ENCODE measurements around the gene EPHA2. TPM values are rescaled to one million over a fixed set of nuclear protein-coding genes. Genes with fewer than 3 reads are reported as not detected.
"Not testable (repeated sequence)": the region's sequence is repeated elsewhere in the genome, so short reads cannot be mapped to it uniquely, and the experiment has no call there.

Gene EPHA2
- total and polyA plus RNA-seq, 12 donors = 7.8 to 25.1 (median 11.3) TPM

GRCh38 chr1:16172218-16172830 lies 16.5 kb upstream of the EPHA2 start:
- Histone ChIP-seq H3K27me3 (peaks cover 0 to 9% (median 0%) of the 10 kb centered on the region in 7 donors), H3K27ac (no peak overlapping the region), H3K4me1 (peaks cover 20 to 58% (median 46%) of the 10 kb centered on the region in 9 donors), H3K9me3 (no peaks in the 10 kb centered on the region), H3K36me3 (no peaks in the 10 kb centered on the region), H3K4me3 (no peak overlapping the region)
- intact Hi-C loops (cut with DNase I) = no loop called here
- whole genome bisulfite sequencing, 2 donors = 95 to 96% methylated on average over 13 to 15 of the region's 15 CpGs
- no peak for TF ChIP-seq CTCF (IDR thresholded peaks at IDR 0.05)
- no peak for ATAC-seq
- no peak for DNase-seq

DNA sequence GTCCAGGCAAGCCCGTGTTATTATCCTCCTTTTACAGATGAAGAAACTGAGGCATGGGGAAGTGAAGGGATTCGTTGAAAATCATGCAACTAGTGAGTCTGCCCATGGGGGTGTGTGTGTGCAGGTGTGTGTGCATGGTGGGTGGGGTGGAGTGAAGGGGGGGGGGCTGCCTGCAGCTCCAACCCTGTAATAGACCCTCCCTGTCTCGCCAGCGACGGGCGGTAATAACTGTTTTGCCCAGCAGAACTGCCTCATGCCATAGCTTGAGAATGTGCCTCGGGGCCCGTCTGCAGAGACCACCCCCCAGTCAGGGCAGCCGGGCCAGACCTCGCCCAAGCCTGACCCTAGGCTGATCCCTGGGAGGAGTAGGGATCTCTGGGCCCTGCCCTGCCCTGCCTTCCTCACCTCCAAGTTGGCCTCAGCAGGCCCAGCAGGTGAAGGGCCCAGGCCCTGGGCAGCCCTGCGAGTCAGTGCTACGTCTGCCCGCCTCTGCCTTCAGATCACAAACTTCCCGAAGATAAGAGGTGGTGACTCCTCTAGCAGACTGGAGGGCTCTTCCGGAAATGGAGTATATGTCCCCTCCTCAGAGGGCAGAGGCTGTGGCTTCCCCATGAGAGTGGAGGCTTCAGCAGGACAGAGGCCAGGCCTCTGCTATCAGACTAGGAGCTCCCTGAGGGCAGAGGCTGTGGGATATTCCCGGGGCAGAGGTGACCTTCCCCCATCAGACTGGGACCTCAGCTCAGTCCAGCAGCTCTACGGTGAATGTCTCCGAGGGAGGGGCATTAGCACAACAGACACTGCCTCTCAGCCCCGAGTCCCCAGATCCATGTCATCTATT lies 15.7 kb upstream of the EPHA2 start:
- Histone ChIP-seq H3K27ac (no peak overlapping the region), H3K4me3 (no peak overlapping the region), H3K27me3 (peaks cover 0 to 13% (median 0%) of the 10 kb centered on the region in 7 donors), H3K36me3 (no peaks in the 10 kb centered on the region), H3K4me1 (peaks cover 15 to 53% (median 40%) of the 10 kb centered on the region in 9 donors), H3K9me3 (no peaks in the 10 kb centered on the region)
- no peak for DNase-seq
- no peak for TF ChIP-seq CTCF (IDR thresholded peaks at IDR 0.05)
- ATAC-seq = no peak
- intact Hi-C loops (cut with DNase I) = no loop called here
- 93% methylated on average over 19 of the region's 19 CpGs for WGBS, 2 donors

DNA sequence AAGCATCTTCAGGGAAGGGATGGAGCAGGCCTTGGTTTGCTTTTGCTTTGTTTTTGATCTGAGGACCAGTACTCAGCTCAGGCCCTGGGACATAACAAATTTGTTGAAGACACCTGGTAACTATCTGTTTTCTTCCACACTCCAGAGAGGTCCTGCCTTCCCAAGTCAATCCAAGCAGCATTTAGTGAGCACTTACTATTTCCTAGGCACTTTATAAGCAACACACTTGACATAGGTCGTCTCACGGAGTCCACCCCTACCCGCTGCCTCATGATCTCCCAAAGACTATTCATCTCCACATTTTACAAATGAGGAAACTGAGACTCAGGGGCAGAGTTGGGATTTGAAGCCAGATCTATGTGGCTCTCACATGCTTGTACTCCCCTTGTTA lies 14.4 kb upstream of the EPHA2 start:
- no peaks in the 10 kb centered on the region for H3K36me3 ChIP-seq
- no peak for TF ChIP-seq CTCF (IDR thresholded peaks at IDR 0.05)
- H3K9me3 ChIP-seq = no peaks in the 10 kb centered on the region
- intact Hi-C loops (cut with DNase I) = no loop called here
- ATAC-seq (no peak), DNase-seq (no peak)
- no peak overlapping the region for H3K4me3 ChIP-seq
- peaks cover 0 to 13% (median 0%) of the 10 kb centered on the region in 7 donors for H3K27me3 ChIP-seq
- WGBS, 2 donors = 95 to 97% methylated on average over 3 of the region's 3 CpGs
- peaks cover 6 to 42% (median 27%) of the 10 kb centered on the region in 9 donors for H3K4me1 ChIP-seq
- H3K27ac ChIP-seq = no peak overlapping the region

DNA sequence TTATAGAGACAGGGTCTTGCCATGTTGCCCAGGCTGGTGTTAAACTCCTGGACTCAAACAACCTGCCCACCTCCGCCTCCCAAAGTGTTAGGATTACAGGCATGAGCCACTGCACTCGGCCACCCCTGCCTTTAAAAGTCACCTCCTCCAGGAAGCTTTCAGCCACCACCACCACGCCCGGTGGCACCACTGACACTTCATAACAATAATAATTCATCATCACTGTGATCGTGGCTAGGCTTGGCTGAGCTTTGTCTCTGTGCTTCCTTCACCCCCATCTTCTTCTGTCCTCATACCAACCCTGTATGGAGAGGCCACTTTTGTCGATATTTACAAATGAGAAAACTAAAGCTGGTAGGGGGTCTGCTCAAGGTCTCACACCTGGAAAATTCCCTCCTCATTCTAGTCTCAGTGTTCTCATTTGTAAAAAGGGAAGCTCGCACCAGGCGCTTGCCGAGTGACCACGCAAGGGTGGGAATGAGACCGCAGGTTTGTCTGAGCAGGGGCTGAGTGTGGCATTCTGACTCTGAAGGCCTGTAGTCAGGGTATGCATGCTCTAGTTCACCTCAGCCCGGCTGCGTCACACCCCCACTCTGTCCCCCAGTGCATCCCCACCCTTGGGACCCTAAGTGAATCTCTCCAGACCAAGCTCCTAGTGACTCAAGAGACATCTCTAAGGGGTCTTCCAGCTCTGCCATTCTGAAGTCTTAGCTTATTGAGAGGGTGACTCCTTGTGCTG lies 12.9 kb upstream of the EPHA2 start:
- Histone ChIP-seq H3K4me3 (no peak overlapping the region), H3K27ac (no peak overlapping the region), H3K9me3 (no peaks in the 10 kb centered on the region), H3K36me3 (no peaks in the 10 kb centered on the region), H3K4me1 (peaks cover 3 to 39% (median 23%) of the 10 kb centered on the region in 9 donors), H3K27me3 (peaks cover 0 to 13% (median 0%) of the 10 kb centered on the region in 7 donors)
- intact Hi-C loops (cut with DNase I) = no loop called here
- no peak for DNase-seq
- WGBS, 2 donors = 82 to 87% methylated on average over 13 of the region's 13 CpGs
- no peak for ATAC-seq
- no peak for TF ChIP-seq CTCF (IDR thresholded peaks at IDR 0.05)

DNA sequence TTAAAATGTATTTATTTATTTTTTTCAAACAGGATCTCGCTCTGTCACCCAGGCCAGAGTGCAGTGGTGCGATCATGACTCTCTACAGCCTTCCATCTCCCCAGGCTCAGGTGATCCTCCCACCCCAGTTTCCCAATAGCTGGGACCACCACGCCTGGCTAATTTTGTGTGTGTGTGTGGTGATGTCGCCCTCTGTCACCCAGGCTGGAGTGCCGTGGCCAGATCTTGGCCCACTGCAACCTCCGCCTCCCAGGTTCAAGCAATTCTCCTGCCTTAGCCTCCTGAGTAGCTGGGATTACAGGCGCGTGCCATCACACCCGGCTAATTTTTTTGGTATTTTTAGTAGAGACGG lies 12.3 kb upstream of the EPHA2 start:
- Histone ChIP-seq H3K4me3 (peak overlapping the region in 9 of 10 donors; percentile 42 to 61 (median 56)), H3K27me3 (peaks cover 0 to 13% (median 0%) of the 10 kb centered on the region in 7 donors), H3K4me1 (peaks cover 3 to 32% (median 18%) of the 10 kb centered on the region in 9 donors)
- intact Hi-C loops (cut with DNase I); H3K27ac ChIP-seq; H3K9me3 ChIP-seq; DNase-seq; H3K36me3 ChIP-seq; ATAC-seq: not testable (repeated sequence)
- WGBS, 2 donors = 67 to 75% methylated on average over 10 of the region's 10 CpGs

All from heart right ventricle (tissue), 16 donors.